ENCODE data around the gene CFAP20DC. TPM values are rescaled to one million over a fixed set of nuclear protein-coding genes. Genes with fewer than 3 reads are reported as not detected.

Gene CFAP20DC
- total RNA-seq, 1 experiment from 2014 or later, result 2.9 TPM

DNA sequence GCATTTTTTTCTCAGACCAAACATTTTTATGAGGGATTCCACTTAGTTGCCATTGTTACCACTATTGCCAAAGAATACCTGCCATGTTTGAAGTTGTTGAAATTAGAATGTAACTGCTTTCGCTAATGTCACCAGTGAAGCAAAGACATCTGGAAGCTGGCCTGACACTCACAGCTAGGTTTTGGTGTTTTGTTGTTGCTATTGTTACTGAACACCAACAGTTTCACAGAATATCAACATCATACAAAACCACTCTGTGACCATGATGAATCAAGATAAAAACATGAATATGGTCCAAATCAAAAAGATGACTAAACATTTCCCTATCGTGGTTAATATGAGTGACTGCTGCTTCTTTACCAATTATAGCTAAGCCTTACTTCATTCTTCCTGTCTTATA, 6.9 kb upstream of the CFAP20DC start:
- H3K9ac ChIP-seq (ENCODE audit: low read length), result no peak overlapping the region
- no TSS peak for BruUV-seq (replicated peaks)
- TF ChIP-seq CBX3 (IDR thresholded peaks at IDR 0.05; ENCODE audit: low read depth) (no peak), RAD21 (IDR thresholded peaks at IDR 0.05; ENCODE audit: low read depth) (no peak), TCF7L2 (IDR thresholded peaks at IDR 0.05; ENCODE audit: borderline replicate concordance, extremely low read depth, insufficient read depth, insufficient read length) (no peak), ZFX (IDR thresholded peaks at IDR 0.05) (no peak), FOSL1 (IDR thresholded peaks at IDR 0.05; ENCODE audit: low read depth) (no peak), EZH2phosphoT487 (IDR thresholded peaks at IDR 0.05; ENCODE audit: borderline replicate concordance) (no peak), JUND (IDR thresholded peaks at IDR 0.05) (no peak), SRF (IDR thresholded peaks at IDR 0.05; ENCODE audit: low read depth) (no peak), EGR1 (IDR thresholded peaks at IDR 0.05; ENCODE audit: low read depth) (no peak), EZH2 (IDR thresholded peaks at IDR 0.05) (no peak)
- TF ChIP-seq, protein P1, sequence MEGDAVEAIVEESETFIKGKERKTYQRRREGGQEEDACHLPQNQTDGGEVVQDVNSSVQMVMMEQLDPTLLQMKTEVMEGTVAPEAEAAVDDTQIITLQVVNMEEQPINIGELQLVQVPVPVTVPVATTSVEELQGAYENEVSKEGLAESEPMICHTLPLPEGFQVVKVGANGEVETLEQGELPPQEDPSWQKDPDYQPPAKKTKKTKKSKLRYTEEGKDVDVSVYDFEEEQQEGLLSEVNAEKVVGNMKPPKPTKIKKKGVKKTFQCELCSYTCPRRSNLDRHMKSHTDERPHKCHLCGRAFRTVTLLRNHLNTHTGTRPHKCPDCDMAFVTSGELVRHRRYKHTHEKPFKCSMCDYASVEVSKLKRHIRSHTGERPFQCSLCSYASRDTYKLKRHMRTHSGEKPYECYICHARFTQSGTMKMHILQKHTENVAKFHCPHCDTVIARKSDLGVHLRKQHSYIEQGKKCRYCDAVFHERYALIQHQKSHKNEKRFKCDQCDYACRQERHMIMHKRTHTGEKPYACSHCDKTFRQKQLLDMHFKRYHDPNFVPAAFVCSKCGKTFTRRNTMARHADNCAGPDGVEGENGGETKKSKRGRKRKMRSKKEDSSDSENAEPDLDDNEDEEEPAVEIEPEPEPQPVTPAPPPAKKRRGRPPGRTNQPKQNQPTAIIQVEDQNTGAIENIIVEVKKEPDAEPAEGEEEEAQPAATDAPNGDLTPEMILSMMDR (IDR thresholded peaks at IDR 0.05 in 2 of 3, conservative IDR thresholded peaks at IDR 0.05 in 1 of 3; ENCODE audit: borderline replicate concordance in 1 of 3, insufficient read depth in 1 of 3, low read depth in 2 of 3, low read length in 2 of 3), result no peak
- TF ChIP-seq, protein P2, sequence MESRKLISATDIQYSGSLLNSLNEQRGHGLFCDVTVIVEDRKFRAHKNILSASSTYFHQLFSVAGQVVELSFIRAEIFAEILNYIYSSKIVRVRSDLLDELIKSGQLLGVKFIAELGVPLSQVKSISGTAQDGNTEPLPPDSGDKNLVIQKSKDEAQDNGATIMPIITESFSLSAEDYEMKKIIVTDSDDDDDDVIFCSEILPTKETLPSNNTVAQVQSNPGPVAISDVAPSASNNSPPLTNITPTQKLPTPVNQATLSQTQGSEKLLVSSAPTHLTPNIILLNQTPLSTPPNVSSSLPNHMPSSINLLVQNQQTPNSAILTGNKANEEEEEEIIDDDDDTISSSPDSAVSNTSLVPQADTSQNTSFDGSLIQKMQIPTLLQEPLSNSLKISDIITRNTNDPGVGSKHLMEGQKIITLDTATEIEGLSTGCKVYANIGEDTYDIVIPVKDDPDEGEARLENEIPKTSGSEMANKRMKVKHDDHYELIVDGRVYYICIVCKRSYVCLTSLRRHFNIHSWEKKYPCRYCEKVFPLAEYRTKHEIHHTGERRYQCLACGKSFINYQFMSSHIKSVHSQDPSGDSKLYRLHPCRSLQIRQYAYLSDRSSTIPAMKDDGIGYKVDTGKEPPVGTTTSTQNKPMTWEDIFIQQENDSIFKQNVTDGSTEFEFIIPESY (IDR thresholded peaks at IDR 0.05; ENCODE audit: extremely low read depth, insufficient replicate concordance, low read length), result no peak
- TF ChIP-seq, protein P3, sequence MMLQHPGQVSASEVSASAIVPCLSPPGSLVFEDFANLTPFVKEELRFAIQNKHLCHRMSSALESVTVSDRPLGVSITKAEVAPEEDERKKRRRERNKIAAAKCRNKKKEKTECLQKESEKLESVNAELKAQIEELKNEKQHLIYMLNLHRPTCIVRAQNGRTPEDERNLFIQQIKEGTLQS (IDR thresholded peaks at IDR 0.05), result no peak
- 0 out of 2 replicates have a peak, but pooled peaks cover 6% of the 10 kb centered on the region for H3K27me3 ChIP-seq (ENCODE audit: insufficient read depth, low read length)
- ChIA-PET POLR2A (no interaction called here), CTCF (no interaction called here), RAD21 (ENCODE audit: low non-redundant PET in 1 of 2, low total read pairs in 2 of 2, uncharacterized antibody in 2 of 2, unreplicated experiment in 2 of 2) (no interaction called here)
- ATAC-seq, result no peak
- no peaks in the 10 kb centered on the region for H3K9me2 ChIP-seq (ENCODE audit: insufficient read depth)
- H3K9me3 ChIP-seq (ENCODE audit: control insufficient read depth in 1 of 2, insufficient read depth in 1 of 2, low read depth in 1 of 2, low read length in 2 of 2), result no peaks in the 10 kb centered on the region
- no peak for DNase-seq (ENCODE audit: low read depth, low spot score)
- H3K27ac ChIP-seq (ENCODE audit: low read depth, low read length), result no peak overlapping the region
- no peaks in the 10 kb centered on the region for H3K36me3 ChIP-seq (ENCODE audit: control insufficient read depth in 1 of 2, insufficient read depth in 2 of 2, low read length in 2 of 2)
- no peak overlapping the region for H3K4me2 ChIP-seq (ENCODE audit: low read length)
- no peaks in the 10 kb centered on the region for H3K79me2 ChIP-seq (ENCODE audit: insufficient read depth, low read length)
- intact Hi-C loops (cut with micrococcal nuclease), result no loop called here
- H3K4me3 ChIP-seq (replicated peaks in 1 of 2; ENCODE audit: low read depth in 1 of 2, low read length in 2 of 2), result no peak overlapping the region
- no peaks in the 10 kb centered on the region for H3K4me1 ChIP-seq (ENCODE audit: control insufficient read depth in 1 of 2, insufficient read depth in 2 of 2, low read length in 2 of 2)
- H2AFZ ChIP-seq (ENCODE audit: low read depth, low read length, poor library complexity, severe bottlenecking), result no peak overlapping the region
- H4K20me1 ChIP-seq (ENCODE audit: insufficient read depth), result no peaks in the 10 kb centered on the region

All from HCT116 (cell line).